A549 (cell line): ENCODE measurements around the gene WDR77. TPM values are rescaled to one million over a fixed set of nuclear protein-coding genes. Genes with fewer than 3 reads are reported as not detected.

Experiments used
- ATAC-seq, 2 experiments: fragments of 200-7000 bp in 1 of 2; fragments of >200 bp in 1 of 2; cut with Nextera tagmentation in 1 of 2; cut with Tn5 transposase in 1 of 2; 3 replicates each; pipeline versions ENCODE4 v1.8.0 to v1.9.1; 2018 to 2020; ENCODE audit warnings: mild to moderate bottlenecking in 1 of 2, moderate library complexity in 1 of 2
- CTCF ChIA-PET: fragments of 300-600 bp; sonication (Branson Sonifier 250); formaldehyde crosslinking; extraction: SDS; loops from one replicate; lab custom pipeline; 2021; ENCODE audit warnings: antibody characterized with exemption, inconsistent platforms; lab: Yijun Ruan, JAX
- POLR2A ChIA-PET: fragments of 350-600 bp; formaldehyde crosslinking; extraction: SDS; loops from one replicate; lab custom pipeline; 2021; ENCODE audit warnings: antibody characterized with exemption, inconsistent platforms; lab: Yijun Ruan, JAX
- DNase-seq, 2 experiments: peaks; one replicate each; pipeline versions ENCODE4 v3.0.0 to v3.0.0-alpha.2; 2011 to 2016; ENCODE audit warnings: low read depth in 1 of 2, low spot score in 1 of 2
- FAIRE-seq: peaks from 2 replicates; lab custom pipeline; 2011; peaks lifted over from hg19 to GRCh38; lab: Jason Lieb, UNC
- H3K27ac ChIP-seq, 2 experiments: fragments of >200 bp; sonication (Bioruptor Twin); formaldehyde crosslinking; 3 replicates each; pipeline ENCODE4 v1.5.1; 2016 to 2017
- H3K4me1 ChIP-seq: fragments of >200 bp; sonication (Bioruptor Twin); formaldehyde crosslinking; 3 replicates; pipeline ENCODE4 v1.6.1; 2016
- H3K4me2 ChIP-seq: fragments of >200 bp; sonication (Bioruptor Twin); formaldehyde crosslinking; 3 replicates; pipeline ENCODE4 v1.6.1; 2016
- H3K4me3 ChIP-seq: fragments of >200 bp; sonication (Bioruptor Twin); formaldehyde crosslinking; 3 replicates; pipeline ENCODE4 v1.5.1; 2016
- H3K9me3 ChIP-seq: fragments of >200 bp; sonication (Bioruptor Twin); formaldehyde crosslinking; 3 replicates; pipeline ENCODE4 v1.6.1; 2016
- BHLHE40 ChIP-seq: IDR thresholded peaks from 2 replicates; pipeline ENCODE4 v1.6.1; 2012; ENCODE audit warnings: low read depth, low read length, inconsistent platforms
- CHD2 ChIP-seq: fragments of 150-350 bp; IDR thresholded peaks from 2 replicates; pipeline ENCODE4 v1.6.1; 2014; ENCODE audit warnings: low read length; ENCODE audit not compliant: partially characterized antibody
- CHD4 ChIP-seq: fragments of 200-600 bp; sonication (generic); IDR thresholded peaks from 2 replicates; pipeline ENCODE4 v1.6.1; 2016; ENCODE audit warnings: antibody characterized with exemption, mild to moderate bottlenecking, borderline replicate concordance
- ELK1 ChIP-seq: fragments of 150-350 bp; IDR thresholded peaks from 2 replicates; pipeline ENCODE4 v1.6.1; 2014; ENCODE audit warnings: low read depth, mild to moderate bottlenecking, low read length
- EP300 ChIP-seq, 2 experiments: fragments of >200 bp; sonication (Bioruptor Twin); formaldehyde crosslinking; IDR thresholded peaks; 2 replicates in 1 of 2; 3 replicates in 1 of 2; pipeline ENCODE4 v1.6.1; 2016 to 2017
- FOSB ChIP-seq: fragments of 250-450 bp; sonication (Bioruptor Pico); IDR thresholded peaks from 2 replicates; pipeline ENCODE4 v1.5.0; 2020; ENCODE audit warnings: mild to moderate bottlenecking, moderate library complexity
- FOXS1 ChIP-seq: fragments of 250-450 bp; sonication (Bioruptor Pico); IDR thresholded peaks from 2 replicates; pipeline ENCODE4 v1.5.0; 2020; ENCODE audit warnings: mild to moderate bottlenecking, moderate library complexity
- HDAC2 ChIP-seq: fragments of 200-600 bp; sonication (generic); IDR thresholded peaks from 2 replicates; pipeline ENCODE4 v1.6.1; 2016
- HEYL ChIP-seq: fragments of 250-450 bp; sonication (Bioruptor Pico); IDR thresholded peaks from 2 replicates; pipeline ENCODE4 v1.8.0; 2021; ENCODE audit warnings: mild to moderate bottlenecking, moderate library complexity
- HOXB13 ChIP-seq: fragments of 250-450 bp; sonication (Bioruptor Pico); IDR thresholded peaks from 2 replicates; pipeline ENCODE4 v1.5.0; 2020; ENCODE audit warnings: low read depth, mild to moderate bottlenecking, moderate library complexity
- MAFK ChIP-seq: fragments of 450-650 bp; IDR thresholded peaks from 2 replicates; pipeline ENCODE4 v1.6.1; 2014; ENCODE audit not compliant: partially characterized antibody
- MAZ ChIP-seq: fragments of 150-350 bp; IDR thresholded peaks from 2 replicates; pipeline ENCODE4 v1.6.1; 2014; ENCODE audit warnings: antibody characterized with exemption, low read depth, low read length, borderline replicate concordance
- NPAS2 ChIP-seq: fragments of 250-450 bp; sonication (Bioruptor Pico); IDR thresholded peaks from 2 replicates; pipeline ENCODE4 v1.8.0; 2022; ENCODE audit warnings: mild to moderate bottlenecking, moderate library complexity, borderline replicate concordance
- POLR2A ChIP-seq: IDR thresholded peaks from 2 replicates; pipeline ENCODE4 v1.6.1; 2012; ENCODE audit warnings: mild to moderate bottlenecking, low read length
- RAD21 ChIP-seq, 2 experiments: fragments of >200 bp in 1 of 2; sonication (Bioruptor Twin) in 1 of 2; formaldehyde crosslinking in 1 of 2; IDR thresholded peaks in 1 of 2; conservative IDR thresholded peaks in 1 of 2; 2 replicates in 1 of 2; 3 replicates in 1 of 2; pipeline ENCODE4 v1.6.1; 2012 to 2018; ENCODE audit warnings: inconsistent platforms in 1 of 2
- RARB ChIP-seq: fragments of 250-450 bp; sonication (Bioruptor Pico); IDR thresholded peaks from 2 replicates; pipeline ENCODE4 v1.8.0; 2021; ENCODE audit warnings: mild to moderate bottlenecking, moderate library complexity
- RCOR1 ChIP-seq: fragments of 150-350 bp; IDR thresholded peaks from 2 replicates; pipeline ENCODE4 v1.6.1; 2014; ENCODE audit warnings: antibody characterized with exemption, low read length, low read depth
- RFX5 ChIP-seq: fragments of 450-650 bp; IDR thresholded peaks from 2 replicates; pipeline ENCODE4 v1.7.1; 2014; ENCODE audit warnings: antibody characterized with exemption, mild to moderate bottlenecking, moderate library complexity
- RNF2 ChIP-seq: fragments of 200-600 bp; sonication (generic); IDR thresholded peaks from 2 replicates; pipeline ENCODE4 v1.6.1; 2016; ENCODE audit warnings: low read depth, mild to moderate bottlenecking, antibody characterized with exemption, moderate library complexity, borderline replicate concordance
- SMC3 ChIP-seq: fragments of >200 bp; sonication (Bioruptor Twin); formaldehyde crosslinking; IDR thresholded peaks from 3 replicates; pipeline ENCODE4 v1.6.1; 2018; ENCODE audit warnings: inconsistent platforms
- SREBF2 ChIP-seq: fragments of 450-650 bp; IDR thresholded peaks from 2 replicates; pipeline ENCODE4 v1.6.1; 2014; ENCODE audit warnings: mild to moderate bottlenecking, moderate library complexity
- TFCP2L1 ChIP-seq: fragments of 250-450 bp; sonication (Bioruptor Pico); IDR thresholded peaks from 2 replicates; pipeline ENCODE4 v1.5.0; 2021; ENCODE audit warnings: mild to moderate bottlenecking
- TP53 ChIP-seq: fragments of 250-450 bp; sonication (Bioruptor Pico); IDR thresholded peaks from 2 replicates; pipeline ENCODE4 v1.5.0; 2021; ENCODE audit warnings: mild to moderate bottlenecking, moderate library complexity
- ZC3H11A ChIP-seq: fragments of 450-650 bp; IDR thresholded peaks from 2 replicates; pipeline ENCODE4 v1.6.1; 2014; ENCODE audit warnings: antibody characterized with exemption, mild to moderate bottlenecking
- ZNF302 ChIP-seq: fragments of 250-450 bp; sonication (Bioruptor Pico); IDR thresholded peaks from 2 replicates; pipeline ENCODE4 v1.9.0; 2021; ENCODE audit warnings: inconsistent platforms, mild to moderate bottlenecking, moderate library complexity
- polyA plus RNA-seq, 4 experiments: library from polyadenylated mRNA; depleted of rRNA in 3 of 4; stranded (reverse); fragments of >200 nt; fragmentation: RNase III in 1 of 4; extraction: RNeasy Plus Mini Kit Qiagen cat#74134 plus additional on column Dnase treatment in 1 of 4; gene quantifications; 2 replicates in 3 of 4; 3 replicates in 1 of 4; pipeline ENCODE4 v1.2.3, GENCODE V29; 2011 to 2017
- TF ChIP-seq, protein P1 (sequence below): IDR thresholded peaks from 2 replicates; pipeline ENCODE4 v1.6.1; 2012
- TF ChIP-seq, protein P2 (sequence below): fragments of 250-450 bp; sonication (Bioruptor Pico); IDR thresholded peaks from 2 replicates; pipeline ENCODE4 v1.5.0; 2021; ENCODE audit warnings: mild to moderate bottlenecking, moderate library complexity, borderline replicate concordance
- TF ChIP-seq, protein P3 (sequence below): fragments of 250-450 bp; sonication (Bioruptor Pico); IDR thresholded peaks from 2 replicates; pipeline ENCODE4 v1.5.0; 2020; ENCODE audit warnings: low read depth, mild to moderate bottlenecking, moderate library complexity
- TF ChIP-seq, protein P4 (sequence below): IDR thresholded peaks from 2 replicates; pipeline ENCODE4 v1.6.1; 2012; ENCODE audit warnings: low read depth, borderline replicate concordance
- TF ChIP-seq, protein P5 (sequence below): fragments of 200-600 bp; sonication (generic); IDR thresholded peaks from 2 replicates; pipeline ENCODE4 v1.6.1; 2016; ENCODE audit warnings: antibody characterized with exemption, mild to moderate bottlenecking, moderate library complexity

Gene WDR77
- polyA plus RNA-seq, 2 of the 4 experiments (the other 2 are of a cell fraction), result 53.0 to 122 TPM

DNA sequence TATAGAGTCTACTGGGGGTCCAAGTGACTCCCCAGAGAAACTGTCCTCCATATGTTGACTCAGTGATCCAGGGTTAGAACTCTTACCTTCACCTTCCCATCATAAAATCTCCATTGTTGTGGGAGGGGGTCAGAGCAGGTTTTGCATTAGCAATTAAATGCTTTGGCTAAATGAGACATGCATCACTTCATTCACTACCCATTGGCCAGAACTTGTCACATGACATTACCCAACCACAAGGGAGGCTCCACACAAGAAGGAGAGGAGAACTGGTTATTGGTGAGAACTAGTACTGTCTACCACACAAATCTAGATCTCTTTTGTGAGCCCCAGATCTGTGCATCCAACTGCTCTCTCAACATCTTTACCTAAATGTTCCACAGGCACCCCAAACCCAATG, 20.5 kb upstream of the WDR77 start:
- H3K4me3 ChIP-seq, result no peak overlapping the region
- no peaks in the 10 kb centered on the region for H3K4me1 ChIP-seq
- DNase-seq (no peak), ATAC-seq (no peak), FAIRE-seq (no peak)
- H3K4me2 ChIP-seq, result no peak overlapping the region
- TF ChIP-seq RNF2, result no peak
- TF ChIP-seq HDAC2, result no peak
- TF ChIP-seq SREBF2, result no peak
- TF ChIP-seq SMC3, result no peak
- TF ChIP-seq, protein P1, sequence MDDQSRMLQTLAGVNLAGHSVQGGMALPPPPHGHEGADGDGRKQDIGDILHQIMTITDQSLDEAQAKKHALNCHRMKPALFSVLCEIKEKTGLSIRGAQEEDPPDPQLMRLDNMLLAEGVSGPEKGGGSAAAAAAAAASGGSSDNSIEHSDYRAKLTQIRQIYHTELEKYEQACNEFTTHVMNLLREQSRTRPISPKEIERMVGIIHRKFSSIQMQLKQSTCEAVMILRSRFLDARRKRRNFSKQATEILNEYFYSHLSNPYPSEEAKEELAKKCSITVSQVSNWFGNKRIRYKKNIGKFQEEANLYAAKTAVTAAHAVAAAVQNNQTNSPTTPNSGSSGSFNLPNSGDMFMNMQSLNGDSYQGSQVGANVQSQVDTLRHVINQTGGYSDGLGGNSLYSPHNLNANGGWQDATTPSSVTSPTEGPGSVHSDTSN, result no peak
- TF ChIP-seq MAFK, result no peak
- no peak for TF ChIP-seq MAZ
- TF ChIP-seq RARB (CRISPR knock-in tag), result no peak
- TF ChIP-seq ZC3H11A, result no peak
- TF ChIP-seq ZNF302 (CRISPR knock-in tag), result no peak
- TF ChIP-seq RCOR1, result no peak
- no peak for TF ChIP-seq CHD4
- TF ChIP-seq BHLHE40, result no peak
- TF ChIP-seq, protein P2, sequence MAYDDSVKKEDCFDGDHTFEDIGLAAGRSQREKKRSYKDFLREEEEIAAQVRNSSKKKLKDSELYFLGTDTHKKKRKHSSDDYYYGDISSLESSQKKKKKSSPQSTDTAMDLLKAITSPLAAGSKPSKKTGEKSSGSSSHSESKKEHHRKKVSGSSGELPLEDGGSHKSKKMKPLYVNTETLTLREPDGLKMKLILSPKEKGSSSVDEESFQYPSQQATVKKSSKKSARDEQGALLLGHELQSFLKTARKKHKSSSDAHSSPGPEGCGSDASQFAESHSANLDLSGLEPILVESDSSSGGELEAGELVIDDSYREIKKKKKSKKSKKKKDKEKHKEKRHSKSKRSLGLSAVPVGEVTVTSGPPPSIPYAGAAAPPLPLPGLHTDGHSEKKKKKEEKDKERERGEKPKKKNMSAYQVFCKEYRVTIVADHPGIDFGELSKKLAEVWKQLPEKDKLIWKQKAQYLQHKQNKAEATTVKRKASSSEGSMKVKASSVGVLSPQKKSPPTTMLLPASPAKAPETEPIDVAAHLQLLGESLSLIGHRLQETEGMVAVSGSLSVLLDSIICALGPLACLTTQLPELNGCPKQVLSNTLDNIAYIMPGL (CRISPR knock-in tag), result no peak
- no peak for TF ChIP-seq FOSB (CRISPR knock-in tag)
- TF ChIP-seq, protein P3, sequence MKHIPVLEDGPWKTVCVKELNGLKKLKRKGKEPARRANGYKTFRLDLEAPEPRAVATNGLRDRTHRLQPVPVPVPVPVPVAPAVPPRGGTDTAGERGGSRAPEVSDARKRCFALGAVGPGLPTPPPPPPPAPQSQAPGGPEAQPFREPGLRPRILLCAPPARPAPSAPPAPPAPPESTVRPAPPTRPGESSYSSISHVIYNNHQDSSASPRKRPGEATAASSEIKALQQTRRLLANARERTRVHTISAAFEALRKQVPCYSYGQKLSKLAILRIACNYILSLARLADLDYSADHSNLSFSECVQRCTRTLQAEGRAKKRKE (CRISPR knock-in tag), result no peak
- no peak for TF ChIP-seq POLR2A
- TF ChIP-seq TP53 (CRISPR knock-in tag), result no peak
- no peak for TF ChIP-seq RFX5
- no peak for TF ChIP-seq EP300 (IDR thresholded peaks at IDR 0.05)
- ChIA-PET CTCF (interaction anchor here (0.9 to 1.2 kb wide), 2 partner anchors 10 to 13 kb away, joined by 3 to 4 read pairs; no protein-coding TSS in a partner anchor), POLR2A (no interaction called here)
- H3K9me3 ChIP-seq, result no peaks in the 10 kb centered on the region
- no peak overlapping the region for H3K27ac ChIP-seq

GRCh38 chr1:111468717-111469100, 19.7 kb upstream of the WDR77 start:
- ChIA-PET POLR2A (no interaction called here), CTCF (interaction anchor here (0.6 to 1.2 kb wide), 4 partner anchors 9 to 252 kb away, joined by 3 to 4 read pairs (median 4); no protein-coding TSS in a partner anchor)
- H3K4me2 ChIP-seq, result no peak overlapping the region
- no peaks in the 10 kb centered on the region for H3K9me3 ChIP-seq
- no peak overlapping the region for H3K4me3 ChIP-seq
- no peak overlapping the region for H3K27ac ChIP-seq
- H3K4me1 ChIP-seq, result no peaks in the 10 kb centered on the region
- DNase-seq (no peak), ATAC-seq (no peak), FAIRE-seq (no peak)
- no peak for TF ChIP-seq CHD2
- TF ChIP-seq HOXB13 (CRISPR knock-in tag), result no peak
- no peak for TF ChIP-seq POLR2A
- TF ChIP-seq, protein P4, sequence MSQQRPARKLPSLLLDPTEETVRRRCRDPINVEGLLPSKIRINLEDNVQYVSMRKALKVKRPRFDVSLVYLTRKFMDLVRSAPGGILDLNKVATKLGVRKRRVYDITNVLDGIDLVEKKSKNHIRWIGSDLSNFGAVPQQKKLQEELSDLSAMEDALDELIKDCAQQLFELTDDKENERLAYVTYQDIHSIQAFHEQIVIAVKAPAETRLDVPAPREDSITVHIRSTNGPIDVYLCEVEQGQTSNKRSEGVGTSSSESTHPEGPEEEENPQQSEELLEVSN, result no peak
- TF ChIP-seq, protein P5, sequence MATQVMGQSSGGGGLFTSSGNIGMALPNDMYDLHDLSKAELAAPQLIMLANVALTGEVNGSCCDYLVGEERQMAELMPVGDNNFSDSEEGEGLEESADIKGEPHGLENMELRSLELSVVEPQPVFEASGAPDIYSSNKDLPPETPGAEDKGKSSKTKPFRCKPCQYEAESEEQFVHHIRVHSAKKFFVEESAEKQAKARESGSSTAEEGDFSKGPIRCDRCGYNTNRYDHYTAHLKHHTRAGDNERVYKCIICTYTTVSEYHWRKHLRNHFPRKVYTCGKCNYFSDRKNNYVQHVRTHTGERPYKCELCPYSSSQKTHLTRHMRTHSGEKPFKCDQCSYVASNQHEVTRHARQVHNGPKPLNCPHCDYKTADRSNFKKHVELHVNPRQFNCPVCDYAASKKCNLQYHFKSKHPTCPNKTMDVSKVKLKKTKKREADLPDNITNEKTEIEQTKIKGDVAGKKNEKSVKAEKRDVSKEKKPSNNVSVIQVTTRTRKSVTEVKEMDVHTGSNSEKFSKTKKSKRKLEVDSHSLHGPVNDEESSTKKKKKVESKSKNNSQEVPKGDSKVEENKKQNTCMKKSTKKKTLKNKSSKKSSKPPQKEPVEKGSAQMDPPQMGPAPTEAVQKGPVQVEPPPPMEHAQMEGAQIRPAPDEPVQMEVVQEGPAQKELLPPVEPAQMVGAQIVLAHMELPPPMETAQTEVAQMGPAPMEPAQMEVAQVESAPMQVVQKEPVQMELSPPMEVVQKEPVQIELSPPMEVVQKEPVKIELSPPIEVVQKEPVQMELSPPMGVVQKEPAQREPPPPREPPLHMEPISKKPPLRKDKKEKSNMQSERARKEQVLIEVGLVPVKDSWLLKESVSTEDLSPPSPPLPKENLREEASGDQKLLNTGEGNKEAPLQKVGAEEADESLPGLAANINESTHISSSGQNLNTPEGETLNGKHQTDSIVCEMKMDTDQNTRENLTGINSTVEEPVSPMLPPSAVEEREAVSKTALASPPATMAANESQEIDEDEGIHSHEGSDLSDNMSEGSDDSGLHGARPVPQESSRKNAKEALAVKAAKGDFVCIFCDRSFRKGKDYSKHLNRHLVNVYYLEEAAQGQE, result no peak
- no peak for TF ChIP-seq HEYL (CRISPR knock-in tag)
- no peak for TF ChIP-seq TFCP2L1
- TF ChIP-seq ELK1, result no peak
- TF ChIP-seq RNF2, result no peak
- TF ChIP-seq HDAC2, result no peak
- TF ChIP-seq FOXS1 (CRISPR knock-in tag), result no peak
- no peak for TF ChIP-seq NPAS2 (CRISPR knock-in tag)
- TF ChIP-seq RAD21 (conservative IDR thresholded peaks at IDR 0.05 in 1 of 2, IDR thresholded peaks at IDR 0.05 in 1 of 2), result no peak
